Thymus (tissue), 11 donors: ENCODE data around the gene COQ10B. TPM values are rescaled to one million over a fixed set of nuclear protein-coding genes. Genes with fewer than 3 reads are reported as not detected.
A peak's percentile ranks its signal among the peaks of the same experiment; 100 is the strongest.

Source experiments
- DNase-seq, 9 donors: peaks; one replicate each; pipeline ENCODE4 v3.0.0-alpha.2; 2013; ENCODE audit warnings: low spot score in 9 of 9, low read depth in 6 of 9, missing footprints in 1 of 9
- H3K27ac ChIP-seq, 2 donors: one replicate each; pipeline ENCODE4 v1.5.1; 2013; ENCODE audit warnings: control low read depth in 1 of 2, low read depth in 1 of 2, low read length in 1 of 2, mild to moderate bottlenecking in 1 of 2, moderate library complexity in 1 of 2
- H3K27me3 ChIP-seq, 2 donors: one replicate each; pipeline ENCODE4 v1.5.1; 2013; ENCODE audit warnings: low read length in 1 of 2; ENCODE audit not compliant: control insufficient read depth in 2 of 2, insufficient read depth in 1 of 2
- H3K36me3 ChIP-seq, 2 donors: one replicate each; pipeline ENCODE4 v1.5.1; 2013; ENCODE audit warnings: low read length in 1 of 2, mild to moderate bottlenecking in 1 of 2, moderate library complexity in 1 of 2; ENCODE audit not compliant: control insufficient read depth in 2 of 2, insufficient read depth in 2 of 2
- H3K4me1 ChIP-seq, 2 donors: one replicate each; pipeline ENCODE4 v1.5.1; 2013; ENCODE audit warnings: low read length in 2 of 2; ENCODE audit not compliant: control insufficient read depth in 2 of 2, insufficient read depth in 2 of 2
- H3K4me3 ChIP-seq, 2 donors: one replicate each; pipeline ENCODE4 v1.5.1; 2013; ENCODE audit warnings: low read length in 2 of 2, control low read depth in 1 of 2, mild to moderate bottlenecking in 1 of 2
- H3K9me3 ChIP-seq, 2 donors: one replicate each; pipeline ENCODE4 v1.5.1; 2013; ENCODE audit warnings: low read length in 1 of 2, mild to moderate bottlenecking in 1 of 2; ENCODE audit not compliant: control insufficient read depth in 2 of 2, insufficient read depth in 1 of 2
- WGBS: extraction: QIAGEN DNeasy Blood & Tissue Kit; methylation state at CpG from one replicate; pipeline ENCODE4 v1.1.7; 2013; 5-methylcytosine and 5-hydroxymethylcytosine counted together
- polyA plus RNA-seq: library from polyadenylated mRNA; stranded (reverse); fragments of 200-250 nt; gene quantifications from one replicate; pipeline ENCODE4 v1.2.3, GENCODE V29; 2013
- total RNA-seq: library from RNA; stranded (reverse); fragments of 120-200 nt; gene quantifications from one replicate; pipeline ENCODE4 v1.2.4, GENCODE V29; 2013
- donor health status: healthy.

COQ10B gene
- total and polyA plus RNA-seq, 2 donors: 19.2 to 21.3 TPM

- 99% methylated on average over 2 of the region's 2 CpGs for WGBS
- H3K4me1 ChIP-seq: peaks cover 9% of the 10 kb centered on the region in 2 donors
- H3K27me3 ChIP-seq: no peaks in the 10 kb centered on the region
- no peak for DNase-seq
- no peak overlapping the region for H3K4me3 ChIP-seq
- H3K36me3 ChIP-seq: peaks cover 17 to 71% of the 10 kb centered on the region in 2 donors
- H3K9me3 ChIP-seq: no peaks in the 10 kb centered on the region
- no peak overlapping the region for H3K27ac ChIP-seq
Measured at GRCh38 chr2:197495433-197496134, 42.2 kb downstream of the COQ10B start.

- Histone ChIP-seq H3K27ac (no peak overlapping the region), H3K4me3 (no peak overlapping the region), H3K9me3 (no peaks in the 10 kb centered on the region), H3K36me3 (peaks cover 12 to 62% of the 10 kb centered on the region in 2 donors), H3K27me3 (no peaks in the 10 kb centered on the region), H3K4me1 (peaks cover 9 to 14% of the 10 kb centered on the region in 2 donors)
- DNase-seq: no peak
Measured at GRCh38 chr2:197496695-197497094, 43.3 kb downstream of the COQ10B start.

GRCh38 chr2:197497326-197497725 lies 44.0 kb downstream of the COQ10B start:
- no peak for DNase-seq
- Histone ChIP-seq H3K9me3 (no peaks in the 10 kb centered on the region), H3K36me3 (peaks cover 6 to 61% of the 10 kb centered on the region in 2 donors), H3K4me1 (peaks cover 15 to 21% of the 10 kb centered on the region in 2 donors), H3K27me3 (no peaks in the 10 kb centered on the region), H3K4me3 (no peak overlapping the region), H3K27ac (no peak overlapping the region)
- 81% methylated on average over 2 of the region's 2 CpGs for WGBS

GRCh38 chr2:197498235-197498936 lies 45.0 kb downstream of the COQ10B start:
- Histone ChIP-seq H3K27ac (peak overlapping the region; percentile 95 to 98), H3K36me3 (peaks cover 4 to 58% of the 10 kb centered on the region in 2 donors), H3K4me1 (peaks cover 16 to 22% of the 10 kb centered on the region in 2 donors), H3K4me3 (peak overlapping the region; percentile 81 to 95), H3K9me3 (no peaks in the 10 kb centered on the region), H3K27me3 (no peaks in the 10 kb centered on the region)
- WGBS: 23% methylated on average over 14 of the region's 14 CpGs
- peak in 2 of 9 donors; percentile 25 to 41 for DNase-seq

GRCh38 chr2:197498937-197499593 lies 45.7 kb downstream of the COQ10B start:
- Histone ChIP-seq H3K4me3 (peak overlapping the region; percentile 81 to 95), H3K9me3 (no peaks in the 10 kb centered on the region), H3K36me3 (peaks cover 1 to 58% of the 10 kb centered on the region in 2 donors), H3K27ac (peak overlapping the region; percentile 95 to 98), H3K4me1 (peaks cover 16 to 22% of the 10 kb centered on the region in 2 donors), H3K27me3 (no peaks in the 10 kb centered on the region)
- peak in 3 of 9 donors; percentile 40 to 62 (median 52) for DNase-seq
- under 1% methylated on average over 46 of the region's 46 CpGs for WGBS

GRCh38 chr2:197499594-197500502 lies 46.5 kb downstream of the COQ10B start, which contains the start of the genes HSPD1 and HSPE1:
HSPD1 (minus strand) TSS chr2:197499840; CDS start chr2:197498848, 992 bp downstream.
HSPE1 (plus strand) TSS chr2:197500379; CDS start chr2:197500437, 58 bp downstream.
- Histone ChIP-seq H3K27ac (peak within 1 kb of the TSS; percentile 95 to 98), H3K36me3 (peaks cover 9 to 59% of the 10 kb centered on the region in 2 donors), H3K9me3 (no peaks in the 10 kb centered on the region), H3K4me3 (peak within 1 kb of the TSS; percentile 81 to 95), H3K4me1 (peaks cover 16 to 22% of the 10 kb centered on the region in 2 donors), H3K27me3 (no peaks in the 10 kb centered on the region)
- peak; percentile 97 to 100 (median 99) for DNase-seq
- WGBS: under 1% methylated on average over 104 of the region's 104 CpGs

GRCh38 chr2:197500503-197501131 lies 47.3 kb downstream of the COQ10B start:
- Histone ChIP-seq H3K4me1 (peaks cover 16 to 22% of the 10 kb centered on the region in 2 donors), H3K4me3 (peak overlapping the region; percentile 81 to 95), H3K27ac (peak overlapping the region; percentile 95 to 98), H3K9me3 (no peaks in the 10 kb centered on the region), H3K27me3 (no peaks in the 10 kb centered on the region), H3K36me3 (peaks cover 10 to 53% of the 10 kb centered on the region in 2 donors)
- under 1% methylated on average over 30 of the region's 30 CpGs for WGBS
- peak in 2 of 9 donors; percentile 29 to 55 for DNase-seq

- Histone ChIP-seq H3K9me3 (no peaks in the 10 kb centered on the region), H3K27ac (no peak overlapping the region), H3K27me3 (no peaks in the 10 kb centered on the region), H3K4me1 (peaks cover 16 to 22% of the 10 kb centered on the region in 2 donors), H3K36me3 (peaks cover 10 to 44% of the 10 kb centered on the region in 2 donors), H3K4me3 (peak overlapping the region in 1 of 2 donors; percentile 14)
- DNase-seq: no peak
- WGBS: 87% methylated on average over 4 of the region's 4 CpGs
Measured at GRCh38 chr2:197502201-197502600, 48.8 kb downstream of the COQ10B start.
